HCT116 (cell line): ENCODE results near the gene NF1. TPM values are rescaled to one million over a fixed set of nuclear protein-coding genes. Genes with fewer than 3 reads are reported as not detected.

ENCODE experiments used
- ATAC-seq: fragments of 200-7000 bp; cut with Tn5 transposase; 2 replicates; pipeline ENCODE4 v1.9.1; 2020; ENCODE audit warnings: mild to moderate bottlenecking, moderate library complexity
- BruUV-seq: library from RNA; stranded (reverse); fragments of 400-500 nt; replicated peaks from 2 replicates; lab custom pipeline; 2021; lab: Mats Ljungman, UMichigan
- CTCF ChIA-PET: fragments of 300-600 bp; sonication (Branson Sonifier 250); formaldehyde crosslinking; loops from one replicate; lab custom pipeline; 2021; ENCODE audit warnings: antibody characterized with exemption; lab: Charles Lee
- POLR2A ChIA-PET: fragments of 300-600, 350-600 bp; sonication (Branson Sonifier 250); formaldehyde crosslinking; loops from one replicate; lab custom pipeline; 2021; ENCODE audit warnings: antibody characterized with exemption; lab: Charles Lee
- RAD21 ChIA-PET, 2 experiments: fragments of 300-600 bp; sonication (Branson Sonifier 250); formaldehyde crosslinking; loops; one replicate each; lab custom pipeline; 2023; ENCODE audit warnings: low total read pairs in 2 of 2; ENCODE audit not compliant: uncharacterized antibody in 2 of 2, unreplicated experiment in 2 of 2, low non-redundant PET in 1 of 2; lab: Charles Lee
- DNase-seq: peaks from one replicate; pipeline ENCODE4 v3.0.0-alpha.2; 2010; ENCODE audit warnings: low read depth, low spot score
- H2AFZ ChIP-seq: fragments of 200-600 bp; shearing (Covaris generic), sonication (generic); 2 replicates; pipeline ENCODE4 v1.6.1; 2017; ENCODE audit warnings: low read depth, mixed run types, mixed read lengths, antibody characterized with exemption, low read length; ENCODE audit not compliant: poor library complexity, severe bottlenecking
- H3K27ac ChIP-seq: 2 replicates; pipeline ENCODE4 v1.5.1; 2012; ENCODE audit warnings: low read depth, low read length
- H3K27me3 ChIP-seq: fragments of 200-600 bp; sonication (generic); 2 replicates; pipeline ENCODE4 v1.6.1; 2016; ENCODE audit warnings: mixed run types, low read length, mixed read lengths; ENCODE audit not compliant: insufficient read depth
- H3K36me3 ChIP-seq, 2 experiments: fragments of 200-500 bp in 1 of 2; fragments of 200-600 bp in 1 of 2; sonication (Bioruptor generic) in 1 of 2; sonication (generic) in 1 of 2; 2 replicates each; pipeline versions ENCODE4 v1.5.1 to v1.6.1; 2014 to 2016; ENCODE audit warnings: low read length in 2 of 2, inconsistent platforms in 1 of 2, mixed read lengths in 1 of 2, mixed run types in 1 of 2; ENCODE audit not compliant: insufficient read depth in 2 of 2, control insufficient read depth in 1 of 2
- H3K4me1 ChIP-seq, 2 experiments: fragments of 200-600 bp in 1 of 2; sonication (generic) in 1 of 2; 2 replicates each; pipeline versions ENCODE4 v1.5.1 to v1.6.1; 2012 to 2017; ENCODE audit warnings: low read length in 2 of 2, inconsistent platforms in 1 of 2, mild to moderate bottlenecking in 1 of 2, mixed read lengths in 1 of 2, mixed run types in 1 of 2, moderate library complexity in 1 of 2; ENCODE audit not compliant: insufficient read depth in 2 of 2, control insufficient read depth in 1 of 2
- H3K4me2 ChIP-seq: fragments of 200-600 bp; sonication (generic); 2 replicates; pipeline ENCODE4 v1.6.1; 2017; ENCODE audit warnings: mixed run types, low read length, mixed read lengths
- H3K4me3 ChIP-seq, 2 experiments: fragments of 200-600 bp in 1 of 2; sonication (generic) in 1 of 2; replicated peaks in 1 of 2; 2 replicates each; pipeline ENCODE4 v1.5.1; 2011 to 2016; ENCODE audit warnings: low read length in 2 of 2, control low read depth in 1 of 2, low read depth in 1 of 2, mild to moderate bottlenecking in 1 of 2, mixed read lengths in 1 of 2, mixed run types in 1 of 2
- H3K79me2 ChIP-seq: fragments of 200-600 bp; sonication (generic); 2 replicates; pipeline ENCODE4 v1.6.1; 2017; ENCODE audit warnings: mild to moderate bottlenecking, mixed run types, low read length, moderate library complexity, mixed read lengths; ENCODE audit not compliant: insufficient read depth
- H3K9ac ChIP-seq: fragments of 200-600 bp; sonication (generic); 2 replicates; pipeline ENCODE4 v1.6.1; 2016; ENCODE audit warnings: low read length, mixed read lengths
- H3K9me2 ChIP-seq: fragments of 200-600 bp; sonication (generic), shearing (Covaris generic); 2 replicates; pipeline ENCODE4 v1.6.1; 2017; ENCODE audit warnings: mixed run types, mild to moderate bottlenecking, moderate library complexity; ENCODE audit not compliant: insufficient read depth
- H3K9me3 ChIP-seq, 2 experiments: fragments of 200-500 bp in 1 of 2; fragments of 200-600 bp in 1 of 2; sonication (Bioruptor generic) in 1 of 2; sonication (generic) in 1 of 2; 2 replicates each; pipeline ENCODE4 v1.6.1; 2014 to 2017; ENCODE audit warnings: low read length in 2 of 2, mixed read lengths in 2 of 2, inconsistent platforms in 1 of 2, low read depth in 1 of 2, mild to moderate bottlenecking in 1 of 2, mixed run types in 1 of 2, moderate library complexity in 1 of 2; ENCODE audit not compliant: control insufficient read depth in 1 of 2, insufficient read depth in 1 of 2
- H4K20me1 ChIP-seq: fragments of 200-600 bp; sonication (generic), shearing (Covaris generic); 2 replicates; pipeline ENCODE4 v1.6.1; 2017; ENCODE audit warnings: mixed run types, mild to moderate bottlenecking, moderate library complexity; ENCODE audit not compliant: insufficient read depth
- EZH2 ChIP-seq: fragments of 200-600 bp; sonication (generic); IDR thresholded peaks from 2 replicates; pipeline ENCODE4 v1.6.1; 2017; ENCODE audit warnings: antibody characterized with exemption, mixed run types
- EZH2phosphoT487 ChIP-seq: fragments of 200-600 bp; IDR thresholded peaks from 2 replicates; pipeline ENCODE4 v1.6.1; 2018; ENCODE audit warnings: antibody characterized with exemption, borderline replicate concordance
- FOSL1 ChIP-seq: IDR thresholded peaks from 2 replicates; pipeline ENCODE4 v1.6.1; 2012; ENCODE audit warnings: low read depth
- JUND ChIP-seq: IDR thresholded peaks from 2 replicates; pipeline ENCODE4 v1.6.1; 2012
- POLR2A ChIP-seq: IDR thresholded peaks from 2 replicates; pipeline ENCODE4 v1.7.0; 2011; ENCODE audit warnings: borderline replicate concordance; ENCODE audit not compliant: insufficient read depth, insufficient read length; ENCODE audit errors: extremely low read depth
- SP1 ChIP-seq: IDR thresholded peaks from 2 replicates; pipeline ENCODE4 v1.6.1; 2012; ENCODE audit warnings: low read depth
- ZFX ChIP-seq: fragments of 450-650 bp; IDR thresholded peaks from 2 replicates; pipeline ENCODE4 v1.6.1; 2017
- ZNF274 ChIP-seq: fragments of 200-500 bp; sonication (Bioruptor generic); IDR thresholded peaks from 2 replicates; pipeline ENCODE4 v1.6.1; 2014; ENCODE audit warnings: mild to moderate bottlenecking, low read depth, low read length, inconsistent platforms
- intact Hi-C: fragments of 100-400 bp; cut with micrococcal nuclease; formaldehyde crosslinking; loops from 2 replicates; pipeline ENCODE4 v1.10.0; 2022
- total RNA-seq: library from RNA; stranded (reverse); gene quantifications from one replicate; pipeline ENCODE4 v1.2.1, GENCODE V29; 2021; ENCODE audit not compliant: unreplicated experiment
- TF ChIP-seq, protein P1 (sequence below): IDR thresholded peaks from 2 replicates; pipeline ENCODE4 v1.6.1; 2012
- TF ChIP-seq, protein P2 (sequence below): IDR thresholded peaks from 2 replicates; pipeline ENCODE4 v1.6.1; 2012
- TF ChIP-seq, protein P3 (sequence below): IDR thresholded peaks from 2 replicates; pipeline ENCODE4 v1.6.1; 2012; ENCODE audit warnings: low read depth

NF1 gene
- total RNA-seq, 1 experiment from 2014 or later = 20.8 TPM

DNA sequence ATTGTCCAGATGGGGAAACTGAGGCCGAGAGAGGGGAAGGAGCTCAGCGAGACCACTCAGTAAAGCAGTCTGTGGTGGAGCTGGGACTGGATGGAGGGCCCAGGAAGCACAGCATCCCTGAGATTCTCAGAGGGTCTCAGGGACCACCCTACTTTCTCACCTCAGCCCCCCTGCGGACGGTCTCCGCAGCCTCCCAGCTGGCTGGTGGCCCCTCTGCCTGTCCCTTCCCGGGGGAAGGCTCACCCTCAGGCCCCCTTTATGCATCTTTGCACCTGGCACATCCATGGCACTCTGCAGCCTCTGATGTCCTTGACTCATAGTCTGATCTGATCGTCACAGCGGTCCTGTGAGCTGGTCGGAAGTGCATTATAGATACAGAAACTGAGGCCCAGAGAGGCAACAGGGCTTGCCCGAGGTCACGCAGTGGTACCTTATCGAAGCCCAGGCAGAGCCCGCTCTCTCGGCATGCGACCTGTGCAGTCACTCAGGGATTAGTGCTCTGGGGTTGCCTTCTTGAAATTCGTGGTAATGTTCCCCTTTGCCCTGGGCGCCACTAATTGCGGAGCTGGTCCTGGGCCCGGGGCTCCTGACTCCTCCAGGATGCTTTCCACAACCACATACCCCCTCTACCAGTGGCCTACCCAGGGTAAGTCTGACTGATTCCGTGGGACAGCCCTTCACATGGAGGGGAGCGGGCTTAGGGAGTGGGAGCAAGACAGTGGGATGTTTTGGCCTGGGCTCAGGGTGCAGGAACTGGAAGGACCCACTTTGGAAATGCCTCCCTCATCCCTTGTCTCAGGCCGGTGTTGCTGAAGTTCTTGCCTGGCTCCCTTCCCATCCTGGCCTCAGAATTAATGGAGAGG, 321.1 kb downstream of the NF1 start:
- CTCF ChIA-PET = no interaction called here
- Histone ChIP-seq H3K79me2 (no peaks in the 10 kb centered on the region), H3K4me3 (no peak overlapping the region), H4K20me1 (no peaks in the 10 kb centered on the region), H3K9me2 (no peaks in the 10 kb centered on the region), H2AFZ (no peak overlapping the region), H3K9ac (no peak overlapping the region), H3K27me3 (no peaks in the 10 kb centered on the region), H3K4me2 (no peak overlapping the region), H3K36me3 (no peaks in the 10 kb centered on the region), H3K27ac (no peak overlapping the region), H3K9me3 (no peaks in the 10 kb centered on the region), H3K4me1 (no peaks in the 10 kb centered on the region)
- ATAC-seq = no peak
- DNase-seq = no peak
- intact Hi-C loops = no loop called here
- POLR2A ChIA-PET = interaction anchor here (0.7 kb wide), 1 partner anchor 72 kb away, joined by 3 read pairs; no protein-coding TSS in a partner anchor
- RAD21 ChIA-PET = no interaction called here
- TF ChIP-seq, protein P1, sequence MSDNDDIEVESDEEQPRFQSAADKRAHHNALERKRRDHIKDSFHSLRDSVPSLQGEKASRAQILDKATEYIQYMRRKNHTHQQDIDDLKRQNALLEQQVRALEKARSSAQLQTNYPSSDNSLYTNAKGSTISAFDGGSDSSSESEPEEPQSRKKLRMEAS = no peak
- TF ChIP-seq EZH2 (no peak), SP1 (no peak), FOSL1 (no peak), ZFX (no peak), JUND (no peak), EZH2phosphoT487 (no peak), ZNF274 (no peak), POLR2A (no peak)
- TF ChIP-seq, protein P2, sequence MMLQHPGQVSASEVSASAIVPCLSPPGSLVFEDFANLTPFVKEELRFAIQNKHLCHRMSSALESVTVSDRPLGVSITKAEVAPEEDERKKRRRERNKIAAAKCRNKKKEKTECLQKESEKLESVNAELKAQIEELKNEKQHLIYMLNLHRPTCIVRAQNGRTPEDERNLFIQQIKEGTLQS = no peak
- TF ChIP-seq, protein P3, sequence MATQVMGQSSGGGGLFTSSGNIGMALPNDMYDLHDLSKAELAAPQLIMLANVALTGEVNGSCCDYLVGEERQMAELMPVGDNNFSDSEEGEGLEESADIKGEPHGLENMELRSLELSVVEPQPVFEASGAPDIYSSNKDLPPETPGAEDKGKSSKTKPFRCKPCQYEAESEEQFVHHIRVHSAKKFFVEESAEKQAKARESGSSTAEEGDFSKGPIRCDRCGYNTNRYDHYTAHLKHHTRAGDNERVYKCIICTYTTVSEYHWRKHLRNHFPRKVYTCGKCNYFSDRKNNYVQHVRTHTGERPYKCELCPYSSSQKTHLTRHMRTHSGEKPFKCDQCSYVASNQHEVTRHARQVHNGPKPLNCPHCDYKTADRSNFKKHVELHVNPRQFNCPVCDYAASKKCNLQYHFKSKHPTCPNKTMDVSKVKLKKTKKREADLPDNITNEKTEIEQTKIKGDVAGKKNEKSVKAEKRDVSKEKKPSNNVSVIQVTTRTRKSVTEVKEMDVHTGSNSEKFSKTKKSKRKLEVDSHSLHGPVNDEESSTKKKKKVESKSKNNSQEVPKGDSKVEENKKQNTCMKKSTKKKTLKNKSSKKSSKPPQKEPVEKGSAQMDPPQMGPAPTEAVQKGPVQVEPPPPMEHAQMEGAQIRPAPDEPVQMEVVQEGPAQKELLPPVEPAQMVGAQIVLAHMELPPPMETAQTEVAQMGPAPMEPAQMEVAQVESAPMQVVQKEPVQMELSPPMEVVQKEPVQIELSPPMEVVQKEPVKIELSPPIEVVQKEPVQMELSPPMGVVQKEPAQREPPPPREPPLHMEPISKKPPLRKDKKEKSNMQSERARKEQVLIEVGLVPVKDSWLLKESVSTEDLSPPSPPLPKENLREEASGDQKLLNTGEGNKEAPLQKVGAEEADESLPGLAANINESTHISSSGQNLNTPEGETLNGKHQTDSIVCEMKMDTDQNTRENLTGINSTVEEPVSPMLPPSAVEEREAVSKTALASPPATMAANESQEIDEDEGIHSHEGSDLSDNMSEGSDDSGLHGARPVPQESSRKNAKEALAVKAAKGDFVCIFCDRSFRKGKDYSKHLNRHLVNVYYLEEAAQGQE = no peak
- BruUV-seq = no TSS peak
